GM18867 (cell line): ENCODE data around the gene CAMK2N2.

Source experiments
- ATAC-seq: cut with Tn5 transposase; IDR thresholded peaks from one replicate; pipeline ENCODE4 v1.9.1; 2021; ENCODE audit warnings: mild to moderate bottlenecking, moderate library complexity; ENCODE audit not compliant: unreplicated experiment

Gene CAMK2N2

GRCh38 chr3:184261270-184261853, at the start of gene CAMK2N2:
CAMK2N2 (minus strand) TSS chr3:184261553; CDS start chr3:184261285, 268 bp downstream.
- ATAC-seq: peak; percentile 61

GRCh38 chr3:184308744-184309143, 47.4 kb upstream of the CAMK2N2 start:
- ATAC-seq: no peak

- ATAC-seq: no peak
Measured at GRCh38 chr3:184307915-184308314, 46.6 kb upstream of the CAMK2N2 start.

- ATAC-seq: no peak
Measured at GRCh38 chr3:184306341-184306972, 45.1 kb upstream of the CAMK2N2 start.

GRCh38 chr3:184305577-184305976, 44.2 kb upstream of the CAMK2N2 start:
- no peak for ATAC-seq

- ATAC-seq: no peak
Measured at GRCh38 chr3:184300378-184300720, 39.0 kb upstream of the CAMK2N2 start.

GRCh38 chr3:184299488-184300377, 38.4 kb upstream of the CAMK2N2 start:
- no peak for ATAC-seq

- peak; percentile 93 for ATAC-seq
Measured at GRCh38 chr3:184298759-184299487, 37.6 kb upstream of the CAMK2N2 start, which contains the start of gene PSMD2. PSMD2 (plus strand) TSS chr3:184299241; CDS start chr3:184299267, 26 bp downstream.

- ATAC-seq: no peak
Measured at GRCh38 chr3:184296616-184297015, 35.3 kb upstream of the CAMK2N2 start.

GRCh38 chr3:184295771-184296170, 34.4 kb upstream of the CAMK2N2 start:
- ATAC-seq: no peak

- no peak for ATAC-seq
Measured at GRCh38 chr3:184291738-184292445, 30.5 kb upstream of the CAMK2N2 start.

GRCh38 chr3:184291044-184291737, 29.8 kb upstream of the CAMK2N2 start:
- ATAC-seq: no peak

- ATAC-seq: no peak
Measured at GRCh38 chr3:184290331-184290730, 29.0 kb upstream of the CAMK2N2 start.

GRCh38 chr3:184289426-184289938, 28.1 kb upstream of the CAMK2N2 start:
- peak; percentile 52 for ATAC-seq

- no peak for ATAC-seq
Measured at GRCh38 chr3:184284696-184285095, 23.3 kb upstream of the CAMK2N2 start.

- ATAC-seq: no peak
Measured at GRCh38 chr3:184283681-184284080, 22.3 kb upstream of the CAMK2N2 start.

GRCh38 chr3:184282941-184283340, 21.6 kb upstream of the CAMK2N2 start:
- ATAC-seq: no peak

GRCh38 chr3:184277366-184277765, 16.0 kb upstream of the CAMK2N2 start:
- no peak for ATAC-seq
